Ovary (tissue), 3 donors: ENCODE measurements around the gene MCOLN3.

ENCODE experiments used
- EP300 ChIP-seq: sonication (generic); formaldehyde crosslinking; IDR thresholded peaks from one replicate; pipeline ENCODE4 v1.6.1; 2017; ENCODE audit warnings: antibody characterized with exemption
- POLR2A ChIP-seq: fragments of 450-650 bp; IDR thresholded peaks from one replicate; pipeline ENCODE4 v1.6.1; 2017; ENCODE audit warnings: antibody characterized with exemption, mild to moderate bottlenecking, moderate library complexity
- TF ChIP-seq, protein P1 (sequence below), 3 donors: fragments of 450-650 bp in 2 of 3; fragments of 200-600 bp in 1 of 3; IDR thresholded peaks; one replicate each; pipeline versions ENCODE4 v1.5.1 to v1.8.0; 2016 to 2022; ENCODE audit warnings: antibody characterized with exemption in 3 of 3, mild to moderate bottlenecking in 1 of 3
- donor health status: DM: no; HTN: no; CAD: no.

DNA sequence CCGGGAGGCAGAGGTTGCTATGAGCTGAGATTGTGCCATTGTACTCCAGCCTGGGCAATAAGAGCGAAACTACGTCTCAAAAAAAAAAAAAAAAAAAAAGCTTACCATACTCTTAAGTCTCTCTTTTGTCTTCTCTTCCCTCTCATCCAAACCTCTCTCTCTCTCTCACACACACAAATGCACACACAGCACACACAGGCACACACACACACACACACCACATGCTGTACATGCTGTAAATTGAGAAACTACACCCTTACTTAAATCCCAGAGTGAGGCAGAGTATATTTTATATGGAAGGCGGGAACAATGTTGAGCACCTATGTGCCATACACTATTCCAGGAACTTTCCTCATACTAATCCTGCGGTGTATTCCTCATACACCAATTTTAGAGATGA, 6.5 kb downstream of the MCOLN3 start:
- TF ChIP-seq, protein P1, sequence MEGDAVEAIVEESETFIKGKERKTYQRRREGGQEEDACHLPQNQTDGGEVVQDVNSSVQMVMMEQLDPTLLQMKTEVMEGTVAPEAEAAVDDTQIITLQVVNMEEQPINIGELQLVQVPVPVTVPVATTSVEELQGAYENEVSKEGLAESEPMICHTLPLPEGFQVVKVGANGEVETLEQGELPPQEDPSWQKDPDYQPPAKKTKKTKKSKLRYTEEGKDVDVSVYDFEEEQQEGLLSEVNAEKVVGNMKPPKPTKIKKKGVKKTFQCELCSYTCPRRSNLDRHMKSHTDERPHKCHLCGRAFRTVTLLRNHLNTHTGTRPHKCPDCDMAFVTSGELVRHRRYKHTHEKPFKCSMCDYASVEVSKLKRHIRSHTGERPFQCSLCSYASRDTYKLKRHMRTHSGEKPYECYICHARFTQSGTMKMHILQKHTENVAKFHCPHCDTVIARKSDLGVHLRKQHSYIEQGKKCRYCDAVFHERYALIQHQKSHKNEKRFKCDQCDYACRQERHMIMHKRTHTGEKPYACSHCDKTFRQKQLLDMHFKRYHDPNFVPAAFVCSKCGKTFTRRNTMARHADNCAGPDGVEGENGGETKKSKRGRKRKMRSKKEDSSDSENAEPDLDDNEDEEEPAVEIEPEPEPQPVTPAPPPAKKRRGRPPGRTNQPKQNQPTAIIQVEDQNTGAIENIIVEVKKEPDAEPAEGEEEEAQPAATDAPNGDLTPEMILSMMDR (IDR thresholded peaks at IDR 0.05) = no peak
- no peak for TF ChIP-seq POLR2A
- TF ChIP-seq EP300 = no peak
